ENCODE data around the gene CRISPLD2.

The CRISPLD2 gene

DNA sequence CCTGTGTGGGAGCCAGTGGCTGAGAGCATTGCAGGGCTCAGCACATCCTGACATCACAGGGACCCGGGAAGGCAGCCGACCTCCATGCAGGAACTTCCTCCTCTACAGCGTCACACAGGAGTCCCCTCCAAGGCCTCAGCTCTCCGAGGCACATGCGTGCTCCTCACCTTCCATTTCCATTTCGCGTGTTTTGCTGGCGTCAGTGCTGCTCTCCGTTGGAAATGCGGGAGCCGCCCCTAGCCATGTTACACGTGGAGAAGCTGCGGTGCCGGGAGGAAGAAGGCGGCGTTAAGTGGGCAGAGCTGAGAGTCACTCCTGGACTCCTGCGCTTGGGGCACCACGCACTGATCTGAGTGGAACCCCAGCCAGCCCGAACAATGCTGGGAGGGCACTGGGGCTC is 25.2 kb upstream of the CRISPLD2 start:
- no peak for DNase-seq (ENCODE audit: low read depth)
- no peak overlapping the region for H3K4me3 ChIP-seq (ENCODE audit: low read depth, low read length)

DNA sequence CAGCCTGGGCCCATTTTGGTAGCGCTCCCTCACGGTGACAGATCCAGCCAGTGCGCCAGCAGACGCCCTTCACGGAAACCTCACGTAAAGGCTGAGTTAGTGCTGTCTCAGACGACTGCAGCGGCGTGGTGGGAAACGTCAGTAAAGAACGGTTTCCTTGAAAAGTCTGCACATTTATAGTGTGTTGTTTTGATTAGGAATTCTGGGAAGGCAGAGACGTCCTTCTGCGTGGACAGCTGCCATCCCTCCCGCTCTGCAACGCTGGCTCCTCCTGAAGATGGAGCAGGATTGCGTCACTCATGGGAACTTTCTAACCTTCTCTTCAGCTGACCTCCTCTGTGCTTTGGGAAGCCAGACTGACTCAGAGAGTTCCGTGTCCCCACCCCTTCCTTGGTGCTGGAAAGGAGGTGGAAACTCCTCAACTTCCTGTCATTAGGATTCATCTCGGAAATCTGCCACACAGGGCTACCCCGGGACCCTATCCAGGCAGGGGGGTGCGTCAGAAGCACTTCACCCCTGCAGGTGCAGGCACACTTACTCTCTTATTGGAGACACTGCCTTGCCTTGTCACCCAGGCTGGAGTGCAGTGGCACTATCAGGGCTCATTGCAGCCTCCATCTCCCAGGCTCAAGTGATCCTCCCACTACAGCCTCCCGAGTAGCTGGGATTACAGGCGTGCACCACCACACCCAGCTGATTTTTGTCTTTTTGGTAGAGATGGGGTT is 24.3 kb upstream of the CRISPLD2 start:
- peak; percentile 98 for DNase-seq (ENCODE audit: low read depth)
- H3K4me3 ChIP-seq (ENCODE audit: low read depth, low read length): no peak overlapping the region

- no peak for DNase-seq (ENCODE audit: low read depth)
- no peak overlapping the region for H3K4me3 ChIP-seq (ENCODE audit: low read depth, low read length)
These were observed 19.4 kb upstream of the CRISPLD2 start for GRCh38 chr16:84800158-84800978.

DNA sequence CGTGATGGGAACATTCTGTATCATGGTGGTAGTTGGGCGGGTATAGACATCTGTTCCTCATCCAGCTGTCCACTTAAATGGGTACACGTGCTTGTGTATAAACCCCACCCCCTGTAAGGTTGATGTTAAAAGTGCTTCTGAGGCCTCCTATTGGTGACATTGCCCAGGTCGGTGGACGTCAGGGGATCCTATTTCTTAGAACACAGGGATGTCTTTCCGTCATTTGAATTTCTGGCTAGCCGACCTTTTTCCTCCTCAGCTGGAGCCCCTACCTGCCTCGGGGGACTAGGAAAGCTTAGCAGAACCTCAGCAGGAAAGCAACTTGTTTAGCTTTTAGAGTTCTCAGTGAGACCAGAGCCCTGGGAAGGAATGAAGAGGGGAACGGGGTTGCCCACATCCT is 16.6 kb upstream of the CRISPLD2 start:
- DNase-seq (ENCODE audit: low read depth): no peak
- H3K4me3 ChIP-seq (ENCODE audit: low read depth, low read length): no peak overlapping the region

DNA sequence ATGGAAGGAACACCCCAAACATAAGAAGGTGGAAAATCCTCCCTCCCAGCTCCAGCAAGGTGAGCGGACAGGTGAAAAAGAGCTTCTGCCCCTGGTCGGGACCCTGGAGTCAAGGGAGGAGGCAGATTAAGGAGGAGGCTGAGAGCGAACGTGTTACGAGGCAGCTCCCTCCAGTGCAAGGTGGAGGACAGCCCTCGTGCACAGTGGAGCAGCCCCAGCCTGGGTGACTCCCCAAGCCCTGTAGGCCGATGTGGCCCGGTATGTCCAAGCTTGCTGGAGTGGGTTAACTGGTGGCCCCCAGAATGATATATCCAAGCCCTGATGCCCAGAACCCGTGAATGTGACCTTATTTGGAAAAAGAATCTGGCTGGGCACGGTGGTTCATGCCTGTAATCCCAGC is 15.5 kb upstream of the CRISPLD2 start:
- no peak for DNase-seq (ENCODE audit: low read depth)
- no peak overlapping the region for H3K4me3 ChIP-seq (ENCODE audit: low read depth, low read length)

- peak; percentile 81 for DNase-seq (ENCODE audit: low read depth)
- peak overlapping the region; percentile 20 for H3K4me3 ChIP-seq (ENCODE audit: low read depth, low read length)
These were observed 13.4 kb upstream of the CRISPLD2 start for GRCh38 chr16:84806256-84806889.

DNA sequence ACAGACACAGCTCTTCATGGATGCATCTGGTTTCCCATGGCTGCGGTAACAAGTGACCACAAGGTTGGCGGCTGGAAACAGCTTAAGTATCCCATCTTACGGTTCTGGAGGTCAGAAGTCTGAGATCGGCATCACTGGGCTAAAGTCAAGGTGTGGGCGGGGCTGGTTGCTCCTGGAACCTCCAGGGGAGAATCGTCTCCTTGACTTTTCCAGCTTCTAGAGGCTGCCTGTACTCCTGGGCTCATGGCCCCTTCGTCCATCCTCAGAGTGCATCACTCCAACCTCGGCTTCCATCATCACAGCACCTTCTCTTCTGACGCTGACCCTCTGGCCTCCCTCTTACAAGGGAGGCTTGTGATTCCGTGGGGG is 12.9 kb upstream of the CRISPLD2 start:
- no peak overlapping the region for H3K4me3 ChIP-seq (ENCODE audit: low read depth, low read length)
- no peak for DNase-seq (ENCODE audit: low read depth)

DNA sequence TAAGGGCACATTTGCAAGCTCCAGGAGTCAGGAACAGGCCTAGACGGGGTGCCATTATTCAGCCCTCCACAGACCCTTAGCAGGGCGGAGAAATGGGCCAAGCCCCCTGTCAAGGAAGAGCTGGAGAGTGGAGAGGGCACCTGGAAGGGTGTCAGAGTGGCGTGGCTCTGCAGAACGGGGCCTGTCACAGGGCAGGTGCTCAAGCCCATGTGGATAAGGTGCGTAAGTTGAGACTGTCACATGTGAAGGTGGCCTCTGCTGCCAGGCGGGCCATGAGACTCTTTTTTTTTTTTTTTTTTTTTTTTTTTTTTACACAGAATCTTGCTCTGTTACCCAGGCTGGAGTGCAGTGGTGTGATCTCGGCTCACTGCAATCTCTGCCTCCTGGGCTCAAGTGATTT is 12.0 kb upstream of the CRISPLD2 start:
- DNase-seq (ENCODE audit: low read depth): no peak

DNA sequence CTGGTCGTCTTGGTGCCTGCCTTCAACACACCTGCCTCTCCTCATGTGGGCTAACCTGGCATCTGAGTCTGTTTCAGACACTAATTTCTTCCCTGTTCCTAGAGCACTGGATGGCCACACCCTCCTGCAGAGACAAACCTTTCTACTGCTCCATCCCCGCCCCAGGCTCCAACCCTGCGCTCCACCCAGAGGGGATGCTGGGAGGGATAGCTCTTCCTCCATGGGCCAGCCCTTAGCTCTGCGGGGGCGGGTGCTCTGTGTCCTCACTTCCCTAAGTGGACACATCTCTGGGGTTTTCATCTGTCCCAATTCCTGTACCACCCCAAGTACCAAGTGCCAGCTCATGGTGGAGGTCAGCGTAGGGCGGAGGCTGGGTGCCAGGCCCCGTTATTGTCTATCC is 11.0 kb upstream of the CRISPLD2 start:
- DNase-seq (ENCODE audit: low read depth): no peak

More for the DNA sequence above, 12.0 kb upstream of the CRISPLD2 start:
- no peak overlapping the region for H3K4me3 ChIP-seq (ENCODE audit: low read depth, low read length)

DNA sequence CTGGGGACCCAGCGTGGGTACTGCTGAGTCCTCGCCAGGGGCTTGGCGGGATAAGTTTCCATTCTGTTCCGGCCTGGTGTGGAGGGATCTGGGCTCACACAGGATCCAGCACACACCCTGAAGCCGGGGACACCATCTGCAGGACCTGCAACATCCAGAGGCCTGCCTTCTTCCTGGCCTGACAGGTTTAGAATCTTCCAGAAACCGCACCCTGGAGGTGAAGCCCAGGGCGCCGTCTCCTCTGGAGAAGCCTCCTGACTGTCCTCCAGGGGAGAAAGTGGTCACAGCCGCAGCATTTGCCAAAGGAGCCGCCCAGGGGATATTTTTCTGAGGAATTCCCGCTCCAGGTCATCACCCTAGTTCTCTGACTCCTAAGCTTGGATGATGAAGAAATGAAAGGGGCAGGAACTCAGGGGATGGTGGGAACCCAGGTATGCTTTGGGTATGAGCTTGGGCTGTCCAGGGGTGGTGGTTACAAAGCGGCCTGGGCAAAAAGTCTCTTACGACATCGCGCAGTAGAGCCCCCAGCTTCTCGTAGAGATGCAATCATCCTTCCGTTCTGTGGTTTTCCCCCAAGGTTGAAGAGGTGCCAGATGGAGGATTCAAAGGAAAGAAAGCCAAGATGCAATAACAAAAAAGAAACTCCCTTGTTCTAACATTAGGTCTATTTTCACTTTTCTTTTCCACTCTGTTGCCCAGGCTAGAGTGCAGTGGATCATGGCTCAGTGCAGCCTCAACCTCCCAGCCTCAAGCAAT is 9.1 kb upstream of the CRISPLD2 start:
- DNase-seq (ENCODE audit: low read depth): peak; percentile 68

More for the DNA sequence above, 11.0 kb upstream of the CRISPLD2 start:
- H3K4me3 ChIP-seq (ENCODE audit: low read depth, low read length): no peak overlapping the region

DNA sequence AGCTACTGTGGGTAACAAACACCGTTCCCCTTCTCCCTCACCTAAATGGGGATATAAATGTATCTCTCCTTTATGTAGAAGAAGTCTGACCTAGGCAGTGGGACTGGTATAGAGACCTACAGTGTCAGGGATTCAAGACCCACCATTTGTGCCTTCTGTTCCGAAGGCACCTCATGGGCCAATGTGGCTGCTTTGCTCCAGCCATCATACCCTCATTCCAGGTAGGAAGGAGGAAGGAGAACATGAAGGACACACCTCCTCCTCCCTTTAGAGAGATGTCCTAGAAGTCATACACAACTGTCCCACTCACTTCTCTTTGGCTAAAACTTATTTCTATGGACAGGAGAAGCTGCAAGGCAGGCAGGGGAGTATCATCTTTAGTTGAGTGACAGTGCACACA is 8.3 kb upstream of the CRISPLD2 start:
- DNase-seq (ENCODE audit: low read depth): no peak
- no peak overlapping the region for H3K4me3 ChIP-seq (ENCODE audit: low read depth, low read length)

More for the DNA sequence above, 9.1 kb upstream of the CRISPLD2 start:
- H3K4me3 ChIP-seq (ENCODE audit: low read depth, low read length): no peak overlapping the region

- DNase-seq (ENCODE audit: low read depth): no peak
These were observed 6.4 kb upstream of the CRISPLD2 start for GRCh38 chr16:84813141-84813934.

DNA sequence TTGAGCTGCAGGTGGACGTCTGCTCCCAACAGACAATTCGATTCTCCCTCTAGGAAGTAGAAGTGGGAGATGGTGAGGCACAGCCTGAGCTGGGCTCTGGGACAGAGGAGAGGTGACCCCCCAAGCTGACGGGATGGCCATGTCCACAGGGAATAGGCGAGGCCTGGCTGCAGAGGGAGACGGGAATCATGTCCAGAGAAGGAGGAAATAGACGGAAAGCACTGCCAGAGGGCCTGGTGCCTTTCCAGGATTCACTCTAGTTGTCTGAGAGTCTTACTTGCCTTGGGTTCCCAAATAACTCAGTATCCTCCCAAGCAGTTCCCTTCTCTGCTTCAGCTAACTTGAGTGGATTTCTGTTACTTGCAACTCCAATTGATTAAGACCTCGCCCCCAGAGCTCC is 4.3 kb upstream of the CRISPLD2 start:
- no peak overlapping the region for H3K4me3 ChIP-seq (ENCODE audit: low read depth, low read length)
- DNase-seq (ENCODE audit: low read depth): no peak

More at GRCh38 chr16:84813141-84813934, 6.4 kb upstream of the CRISPLD2 start:
- H3K4me3 ChIP-seq (ENCODE audit: low read depth, low read length): no peak overlapping the region

DNA sequence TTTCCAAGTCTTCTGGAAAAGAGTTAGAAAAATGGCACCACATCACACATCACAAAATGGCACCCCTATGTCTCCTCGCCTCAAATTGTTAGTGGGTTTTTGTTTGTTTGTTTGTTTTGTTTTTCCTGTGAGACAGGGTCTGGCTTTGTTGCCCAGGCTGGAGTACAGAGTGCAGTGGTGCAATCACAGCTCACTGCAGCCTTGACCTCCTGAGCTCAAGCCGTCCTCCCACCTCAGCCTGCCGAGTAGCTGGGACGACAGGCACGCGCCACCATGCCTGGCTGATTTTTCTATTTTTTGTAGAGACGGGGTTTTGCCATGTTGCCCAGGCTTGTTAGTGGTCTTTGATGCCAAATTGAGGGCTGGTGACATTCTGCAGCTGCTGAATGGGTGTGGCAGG is 3.8 kb upstream of the CRISPLD2 start:
- no peak for DNase-seq (ENCODE audit: low read depth)

GRCh38 chr16:84816485-84816884 is 3.3 kb upstream of the CRISPLD2 start:
- no peak overlapping the region for H3K4me3 ChIP-seq (ENCODE audit: low read depth, low read length)
- no peak for DNase-seq (ENCODE audit: low read depth)

More for the DNA sequence above, 3.8 kb upstream of the CRISPLD2 start:
- no peak overlapping the region for H3K4me3 ChIP-seq (ENCODE audit: low read depth, low read length)

DNA sequence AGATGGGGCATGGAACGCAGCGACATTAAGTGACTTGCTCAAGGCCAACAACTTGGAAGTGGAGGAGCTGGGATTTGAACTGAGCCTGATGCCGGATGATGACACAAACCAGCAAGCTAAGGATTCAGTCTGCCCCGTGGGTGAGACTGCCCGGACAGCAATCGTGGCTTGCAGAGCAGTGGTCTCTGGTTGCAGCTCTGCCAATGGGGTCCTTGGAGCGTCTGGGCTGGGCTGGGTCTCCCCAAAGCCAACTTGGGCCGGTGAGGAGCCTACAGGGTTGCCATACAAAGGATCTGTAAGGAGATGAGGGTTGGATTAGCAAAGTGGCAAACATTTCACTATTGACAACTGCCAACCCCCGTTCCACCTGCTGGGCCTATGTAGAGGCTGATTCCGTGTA is 2.6 kb upstream of the CRISPLD2 start:
- H3K4me3 ChIP-seq (ENCODE audit: low read depth, low read length): no peak overlapping the region

GRCh38 chr16:84817613-84818012 is 2.2 kb upstream of the CRISPLD2 start:
- DNase-seq (ENCODE audit: low read depth): no peak
- H3K4me3 ChIP-seq (ENCODE audit: low read depth, low read length): no peak overlapping the region

More for the DNA sequence above, 2.6 kb upstream of the CRISPLD2 start:
- no peak for DNase-seq (ENCODE audit: low read depth)

- DNase-seq (ENCODE audit: low read depth): no peak
These were observed 1.7 kb upstream of the CRISPLD2 start for GRCh38 chr16:84818133-84818532.

More at GRCh38 chr16:84818133-84818532, 1.7 kb upstream of the CRISPLD2 start:
- H3K4me3 ChIP-seq (ENCODE audit: low read depth, low read length): no peak overlapping the region
